ENCODE results near the gene SEPTIN6.

The SEPTIN6 gene

DNA sequence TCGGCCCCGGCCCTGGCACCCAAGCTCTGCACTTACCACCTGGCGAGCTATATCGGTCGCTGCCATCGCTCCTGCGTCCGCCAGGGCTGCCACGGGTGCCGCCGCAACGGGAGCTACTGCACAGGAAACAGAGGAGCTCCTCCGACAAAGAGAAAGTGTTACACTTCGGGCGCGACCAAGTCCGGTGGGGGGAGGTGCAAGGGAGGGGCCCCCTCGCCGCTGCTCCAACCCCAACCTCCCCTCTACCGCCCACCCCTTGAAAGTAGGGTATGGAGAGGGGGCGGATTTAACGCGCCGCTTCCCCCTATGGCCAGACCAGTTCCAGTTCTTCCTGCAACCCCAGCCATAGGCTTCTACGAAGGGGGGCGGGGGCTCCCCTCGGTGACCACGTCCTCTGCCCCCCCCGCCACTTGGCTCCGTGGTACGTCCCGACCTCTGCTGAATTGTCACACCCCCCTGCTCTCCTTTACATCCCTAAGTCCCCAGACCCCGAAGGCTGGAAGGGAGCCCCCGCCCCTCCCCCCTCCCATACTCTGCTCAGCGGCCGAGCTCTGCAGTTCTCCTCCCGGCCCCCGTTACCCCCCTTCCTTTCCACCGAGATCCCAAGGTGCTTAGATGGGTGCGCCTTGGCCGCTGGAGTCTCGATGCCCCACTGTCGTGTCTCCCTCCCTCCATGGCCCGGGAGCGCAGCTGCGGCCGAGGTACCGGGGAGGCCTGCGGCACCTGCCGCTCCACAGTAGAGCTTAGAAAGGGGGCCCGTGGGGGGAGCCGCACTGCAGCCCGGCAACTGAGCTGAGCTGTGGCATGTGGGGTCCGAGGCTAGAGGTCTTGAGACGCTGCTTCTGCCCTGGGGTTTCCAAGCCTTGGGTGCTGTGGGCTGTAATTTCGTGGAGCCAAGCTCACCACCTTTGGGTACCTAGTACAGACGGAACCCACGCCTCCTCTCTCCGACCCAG, at the start of gene SEPTIN6:
Gene SEPTIN6 (minus strand): TSS at position 129 of the 956 bp plus-strand sequence. CDS start 63 bp downstream, at position 66.
- peak; percentile 39 to 57 for DNase-seq (ENCODE audit: low read depth in 2 of 2)

DNA sequence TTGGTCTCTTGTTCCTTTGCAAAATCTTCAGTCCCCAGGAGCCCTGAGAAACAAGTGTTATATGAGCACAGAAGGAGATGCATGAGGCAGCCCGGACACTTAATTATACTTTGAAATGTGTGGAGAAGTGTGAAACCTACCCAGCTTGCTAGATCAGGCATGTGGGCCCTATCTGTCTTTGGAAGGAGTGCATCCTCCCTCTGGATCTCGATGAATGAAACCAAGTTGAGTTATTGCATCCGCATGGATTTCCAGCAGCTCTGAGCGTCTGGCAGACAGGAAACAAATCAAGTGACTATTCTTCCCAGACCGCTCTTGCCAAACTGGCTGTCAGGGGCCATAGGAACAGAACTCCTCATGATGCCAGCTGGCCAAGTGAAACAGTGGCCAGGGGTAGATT, 45.8 kb upstream of the SEPTIN6 start:
- DNase-seq (ENCODE audit: low read depth in 2 of 2), result no peak

DNA sequence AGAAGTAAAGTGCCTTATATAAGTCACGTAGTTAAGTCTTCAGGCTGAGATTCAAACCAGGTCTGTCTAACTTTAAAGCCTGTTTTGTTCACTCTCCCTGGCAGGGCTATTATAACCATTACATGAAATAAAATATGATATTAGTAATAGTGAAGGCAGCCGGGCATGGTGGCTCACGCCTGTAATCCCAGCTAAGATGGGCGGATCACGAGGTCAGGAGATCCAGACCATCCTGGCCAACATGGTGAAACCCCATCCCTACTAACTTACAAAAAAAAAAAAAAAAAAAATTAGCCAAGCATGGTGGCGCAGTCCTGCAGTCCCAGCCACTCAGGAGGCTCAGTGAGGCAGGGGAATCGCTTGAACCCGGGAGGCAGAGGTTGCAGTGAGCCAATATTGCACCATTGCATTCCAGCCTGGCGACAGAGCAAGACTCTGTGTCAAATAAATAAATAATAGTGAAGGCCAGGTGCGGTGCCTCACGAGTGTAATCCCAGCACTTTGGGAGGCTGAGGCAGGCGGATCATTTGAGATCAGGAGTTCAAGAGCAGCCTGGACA, 43.3 kb upstream of the SEPTIN6 start:
- no peak for DNase-seq (ENCODE audit: low read depth in 2 of 2)

DNA sequence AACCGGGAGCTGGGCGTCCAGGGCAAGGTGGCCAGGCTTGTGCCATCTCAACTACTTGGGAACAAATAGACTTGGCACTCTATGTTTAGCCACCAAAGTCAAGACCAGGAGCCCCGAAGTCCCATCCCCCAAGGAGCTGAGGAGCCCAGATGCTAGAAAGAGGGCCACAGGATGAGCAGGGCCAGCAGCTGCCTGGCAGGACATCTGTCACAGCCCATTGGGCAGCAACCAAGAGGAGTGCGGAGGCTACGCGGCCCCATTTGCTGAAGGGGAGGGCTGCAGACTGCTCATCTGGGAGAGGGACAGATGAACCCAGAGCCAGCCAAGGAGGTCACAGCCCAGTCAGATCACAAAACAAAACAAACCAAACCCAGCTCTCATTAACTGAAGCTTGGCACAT, 42.5 kb upstream of the SEPTIN6 start:
- DNase-seq (ENCODE audit: low read depth in 2 of 2), result no peak

DNA sequence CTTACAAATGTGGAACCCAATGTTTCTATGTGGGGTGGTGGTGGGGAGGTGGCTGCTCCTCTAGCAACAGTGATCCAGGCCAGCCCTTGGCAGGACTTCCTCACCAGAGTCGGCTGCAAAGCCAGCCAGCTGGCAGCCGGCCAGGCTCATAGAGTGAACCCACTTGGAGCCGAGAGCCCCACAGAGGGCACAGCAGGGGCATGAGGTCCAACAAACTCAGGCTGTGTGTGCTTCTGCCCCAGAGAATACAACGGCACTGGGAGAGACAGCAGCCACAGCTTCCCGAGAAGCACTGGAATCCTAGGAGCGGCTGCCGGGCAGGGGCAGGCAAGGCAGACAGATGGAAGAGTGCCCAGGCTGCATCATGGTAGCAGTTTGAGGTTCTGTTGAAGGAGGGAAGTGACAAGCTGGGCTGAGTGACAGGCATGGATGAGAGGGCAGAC, 42.0 kb upstream of the SEPTIN6 start:
- DNase-seq (ENCODE audit: low read depth in 2 of 2), result no peak

DNA sequence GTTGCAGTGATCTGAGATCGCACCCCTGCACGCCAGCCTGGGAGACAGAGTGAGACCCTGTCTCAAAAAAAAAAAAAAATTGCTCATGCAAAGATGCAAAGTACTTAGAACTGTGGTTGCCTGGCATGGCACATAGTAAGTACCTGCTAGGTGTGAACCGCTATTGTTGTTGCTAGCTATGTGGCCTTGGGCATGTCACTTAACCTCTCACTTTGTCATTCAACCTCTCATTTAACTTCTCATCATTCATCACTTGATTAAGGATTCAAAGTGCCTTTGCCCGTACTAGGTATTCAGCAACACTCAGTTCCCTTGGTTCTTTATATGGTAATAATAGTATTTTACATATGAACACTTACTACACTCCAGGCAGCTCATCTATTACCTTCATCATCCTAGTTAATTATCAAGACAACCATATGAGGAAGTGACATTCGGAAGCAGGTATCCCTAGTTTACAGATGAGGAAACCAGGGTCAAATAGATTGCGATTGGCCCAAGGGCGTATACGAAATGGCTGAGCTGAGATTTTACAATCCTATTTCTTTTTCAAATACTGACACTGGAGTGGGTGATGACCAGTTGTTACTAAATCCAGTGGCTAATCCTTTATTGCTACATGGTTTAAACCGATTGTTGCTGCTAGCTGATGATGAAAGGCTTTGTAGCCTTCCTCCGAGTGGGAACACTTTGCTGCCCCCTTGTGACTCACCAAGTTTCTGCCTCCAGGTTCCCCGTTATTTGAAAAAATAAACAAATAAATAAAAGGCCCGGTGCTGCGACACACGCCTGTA, 36.6 kb upstream of the SEPTIN6 start:
- peak in 1 of 2 experiments; percentile 10 for DNase-seq (ENCODE audit: low read depth in 2 of 2)

DNA sequence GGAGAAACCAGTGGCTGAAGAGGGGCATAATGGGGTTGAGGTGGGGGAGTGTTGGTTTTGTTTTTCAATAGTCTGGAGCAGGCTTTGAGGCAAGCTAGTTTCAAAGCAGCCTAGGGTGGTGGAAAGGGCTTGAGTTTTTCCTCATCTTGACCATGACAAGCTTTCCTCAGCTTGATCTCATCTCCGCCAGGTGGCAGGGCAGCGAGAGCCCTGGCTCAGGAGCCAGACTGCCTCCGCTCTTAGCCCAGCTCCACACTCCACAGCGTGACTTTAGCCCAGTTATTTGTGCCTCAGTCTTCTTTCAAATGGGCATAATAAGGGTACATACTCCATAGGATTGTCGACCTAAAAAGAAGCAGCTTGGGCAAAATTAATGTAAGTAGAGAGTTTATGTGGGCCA, 35.5 kb upstream of the SEPTIN6 start:
- DNase-seq (ENCODE audit: low read depth in 2 of 2), result no peak

DNA sequence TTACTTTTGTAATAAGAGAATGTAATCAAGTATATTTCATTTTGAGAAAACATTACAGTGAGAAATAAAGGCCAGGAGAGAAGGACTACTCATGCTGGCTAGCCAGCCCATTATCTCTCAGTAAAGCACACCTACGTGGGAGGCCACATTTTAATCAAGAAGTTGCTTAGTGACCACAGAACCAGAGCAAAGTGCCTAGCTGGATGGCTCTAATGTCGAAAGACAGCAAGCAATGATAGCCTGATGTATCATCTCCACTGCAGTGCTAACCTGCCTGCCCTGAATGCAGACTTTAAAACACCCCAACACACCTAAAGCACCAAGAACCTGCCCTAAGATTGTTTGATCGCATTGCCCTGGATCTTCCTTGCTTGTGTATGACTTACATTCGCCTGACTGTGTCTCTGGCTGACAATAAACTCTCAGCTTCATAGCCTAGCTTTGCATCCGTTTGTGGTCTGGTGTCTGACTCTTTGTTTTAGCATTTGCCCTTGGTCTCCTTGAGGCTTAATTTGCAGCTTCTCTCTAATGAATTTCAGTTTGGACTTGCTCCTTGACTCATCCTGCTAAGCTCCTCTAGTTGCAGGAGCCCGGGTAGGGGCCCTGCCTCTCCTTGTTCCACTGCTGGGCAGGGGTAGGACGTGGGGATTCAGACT, 34.1 kb upstream of the SEPTIN6 start:
- DNase-seq (ENCODE audit: low read depth in 2 of 2), result no peak

DNA sequence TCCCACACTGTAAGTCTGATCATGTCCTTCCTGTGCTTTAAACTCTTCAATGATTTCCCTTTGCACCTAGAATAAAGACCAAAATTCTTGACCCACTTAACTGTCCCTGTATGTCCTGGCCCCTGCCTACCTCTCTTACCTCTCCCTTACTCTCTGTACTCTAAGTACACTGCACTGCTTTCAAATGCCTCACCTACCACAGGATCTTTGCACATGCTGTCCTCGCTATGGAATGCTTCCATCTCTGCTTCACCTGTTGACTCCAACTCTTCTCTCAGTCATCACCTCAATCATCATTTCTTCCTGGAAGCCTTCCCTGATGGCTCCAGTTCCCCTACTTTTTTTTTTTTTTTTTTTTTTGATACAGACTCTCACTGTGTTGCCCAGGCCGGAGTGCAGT, 29.0 kb upstream of the SEPTIN6 start:
- no peak for DNase-seq (ENCODE audit: low read depth in 2 of 2)

DNA sequence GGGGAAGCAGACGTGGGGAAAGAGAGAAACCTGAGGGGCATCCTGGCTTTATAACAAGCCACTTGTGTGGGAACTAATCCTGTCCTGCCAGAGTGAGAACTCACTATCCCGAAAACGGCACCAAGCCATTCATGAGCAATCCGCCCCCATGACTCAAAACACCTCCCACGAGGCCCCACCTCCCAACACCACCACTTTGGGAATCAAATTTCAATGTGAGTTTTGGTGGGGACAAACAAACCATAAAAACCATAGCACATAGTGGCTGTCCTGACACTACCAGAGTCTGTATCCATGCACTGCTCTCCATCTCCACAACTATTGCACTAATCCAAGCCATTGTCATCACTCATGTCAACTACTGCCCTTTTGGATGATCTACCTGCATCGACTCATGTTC, 28.5 kb upstream of the SEPTIN6 start:
- DNase-seq (ENCODE audit: low read depth in 2 of 2), result no peak

DNA sequence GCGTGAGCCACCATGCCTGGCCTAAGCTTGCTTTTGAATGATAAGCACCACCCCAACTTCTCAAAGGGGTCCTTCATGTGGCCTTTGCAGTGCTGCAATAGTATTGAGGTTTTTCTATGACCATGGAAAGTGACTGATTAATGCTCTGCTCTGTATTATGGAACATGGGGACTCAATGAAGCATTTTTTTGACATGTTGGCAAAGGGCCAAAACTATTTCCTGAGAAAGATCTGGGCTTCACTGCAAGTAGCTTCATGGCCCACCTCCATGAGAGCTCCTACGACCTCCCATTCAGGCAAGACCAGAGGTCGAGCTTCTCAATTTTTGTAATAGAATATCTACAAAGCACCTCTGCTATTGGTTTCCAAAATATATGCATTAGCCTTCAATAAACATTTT, 16.7 kb upstream of the SEPTIN6 start:
- no peak for DNase-seq (ENCODE audit: low read depth in 2 of 2)

DNA sequence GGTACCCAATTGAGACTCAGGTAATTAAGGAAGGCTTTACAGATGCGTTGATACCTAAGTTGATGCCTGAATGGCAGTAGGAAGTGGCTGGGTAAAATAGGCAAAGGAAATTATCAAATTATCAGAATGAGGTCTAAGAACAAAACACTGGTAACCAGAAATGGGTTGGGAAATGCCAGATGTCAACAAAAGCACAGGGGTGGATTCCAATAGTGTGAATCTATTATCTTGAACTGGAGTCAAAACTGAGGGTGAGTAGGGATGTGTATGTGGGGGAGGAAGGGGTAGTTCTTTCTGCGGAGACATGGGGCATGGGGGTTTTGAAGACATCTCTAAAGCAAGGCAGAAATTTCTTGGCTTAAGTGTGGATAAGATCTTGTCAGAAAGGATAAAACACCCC, 16.0 kb upstream of the SEPTIN6 start:
- no peak for DNase-seq (ENCODE audit: low read depth in 2 of 2)

DNA sequence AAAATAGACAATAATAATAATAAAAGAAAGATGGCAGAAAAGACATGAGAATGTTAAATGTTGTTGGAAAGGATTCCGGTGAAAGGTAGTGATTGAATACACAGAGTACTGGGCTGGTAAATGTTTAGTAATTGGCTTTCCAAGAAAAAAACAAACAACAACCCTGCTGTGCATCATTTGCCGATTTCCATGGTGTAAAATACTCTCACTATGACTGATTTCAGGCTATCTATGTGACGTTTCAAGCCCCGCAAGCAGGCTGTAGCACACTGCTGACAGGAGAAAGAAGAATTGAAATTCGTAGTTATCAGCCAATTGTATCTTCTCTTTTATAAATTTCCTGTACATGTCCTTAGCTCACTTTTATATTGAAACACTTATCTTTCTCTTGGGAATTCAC, 13.6 kb upstream of the SEPTIN6 start:
- DNase-seq (ENCODE audit: low read depth in 2 of 2), result no peak

DNA sequence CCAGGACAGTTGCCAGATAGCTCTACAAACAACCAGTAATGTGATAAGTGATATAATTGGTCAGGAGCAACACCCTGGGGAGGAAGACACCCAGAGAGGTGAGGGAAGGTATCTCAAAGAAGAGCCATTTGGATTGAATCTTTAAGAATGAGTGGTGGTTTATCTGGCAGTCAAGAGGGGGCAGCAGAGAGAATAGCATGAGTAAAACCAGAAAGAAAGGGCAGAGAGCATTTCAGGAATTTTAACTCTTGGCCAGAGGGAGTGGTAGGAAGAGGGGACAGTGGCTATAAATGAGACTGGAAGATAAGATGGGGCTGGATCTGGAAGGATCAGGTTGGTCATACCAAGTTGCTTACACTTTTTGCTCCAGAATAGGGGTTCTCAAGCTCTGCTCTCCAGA, 5.9 kb upstream of the SEPTIN6 start:
- no peak for DNase-seq (ENCODE audit: low read depth in 2 of 2)

DNA sequence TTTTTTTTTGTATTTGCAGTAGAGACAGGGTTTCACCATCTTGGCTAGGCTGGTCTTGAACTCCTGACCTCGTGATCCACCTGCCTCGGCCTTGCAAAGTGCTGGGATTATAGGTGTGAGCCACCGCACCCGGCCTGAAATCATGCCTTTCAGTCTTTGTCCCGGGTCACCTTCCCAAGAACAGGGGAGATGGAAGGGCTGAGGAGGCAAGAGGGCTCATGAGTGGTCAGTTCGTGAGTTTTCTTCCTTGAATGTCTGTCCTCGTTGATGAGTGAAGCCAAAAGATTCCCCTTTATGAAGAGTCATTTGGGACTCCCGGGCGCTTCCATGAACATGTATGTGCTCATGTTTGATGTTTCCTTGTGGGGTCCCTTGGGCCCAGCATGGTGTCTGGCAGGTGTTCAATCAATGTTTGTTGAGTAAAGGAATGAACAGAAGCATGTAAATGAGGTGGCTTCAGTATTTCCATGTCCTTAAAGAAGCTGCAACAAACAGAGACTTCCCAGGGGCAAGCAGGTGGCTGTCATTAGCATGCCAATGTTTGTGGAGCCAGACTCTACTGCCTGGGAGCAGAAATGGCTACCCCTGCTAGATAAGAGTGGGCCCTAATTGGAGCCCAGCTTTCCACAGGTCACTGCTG, 3.4 kb upstream of the SEPTIN6 start:
- no peak for DNase-seq (ENCODE audit: low read depth in 2 of 2)

DNA sequence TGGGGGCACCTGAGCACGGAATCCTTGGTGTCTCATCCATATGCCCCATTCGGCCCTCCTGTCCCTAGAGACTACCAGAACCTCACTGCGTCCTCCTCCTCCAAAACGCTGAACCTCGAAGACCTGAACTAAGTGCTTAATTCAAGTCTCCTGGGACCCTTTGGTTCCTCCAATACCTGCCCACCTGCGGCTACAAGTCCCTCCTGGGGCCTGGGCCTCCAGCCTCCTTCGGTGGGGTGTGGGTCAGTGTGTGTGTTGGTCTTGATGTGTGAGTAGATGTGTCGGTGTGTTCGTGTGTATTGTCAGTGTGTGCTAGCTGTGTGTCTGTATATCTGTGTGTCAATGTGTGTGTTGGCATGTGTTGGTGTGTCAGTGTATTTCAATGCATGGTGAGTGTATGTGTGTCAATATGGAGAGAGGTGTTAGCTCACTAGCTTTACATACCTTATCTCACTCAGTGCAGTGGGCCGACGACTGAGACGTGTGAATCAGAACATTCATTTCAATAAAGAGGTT, 2.6 kb upstream of the SEPTIN6 start:
- DNase-seq (ENCODE audit: low read depth in 2 of 2), result no peak

DNA sequence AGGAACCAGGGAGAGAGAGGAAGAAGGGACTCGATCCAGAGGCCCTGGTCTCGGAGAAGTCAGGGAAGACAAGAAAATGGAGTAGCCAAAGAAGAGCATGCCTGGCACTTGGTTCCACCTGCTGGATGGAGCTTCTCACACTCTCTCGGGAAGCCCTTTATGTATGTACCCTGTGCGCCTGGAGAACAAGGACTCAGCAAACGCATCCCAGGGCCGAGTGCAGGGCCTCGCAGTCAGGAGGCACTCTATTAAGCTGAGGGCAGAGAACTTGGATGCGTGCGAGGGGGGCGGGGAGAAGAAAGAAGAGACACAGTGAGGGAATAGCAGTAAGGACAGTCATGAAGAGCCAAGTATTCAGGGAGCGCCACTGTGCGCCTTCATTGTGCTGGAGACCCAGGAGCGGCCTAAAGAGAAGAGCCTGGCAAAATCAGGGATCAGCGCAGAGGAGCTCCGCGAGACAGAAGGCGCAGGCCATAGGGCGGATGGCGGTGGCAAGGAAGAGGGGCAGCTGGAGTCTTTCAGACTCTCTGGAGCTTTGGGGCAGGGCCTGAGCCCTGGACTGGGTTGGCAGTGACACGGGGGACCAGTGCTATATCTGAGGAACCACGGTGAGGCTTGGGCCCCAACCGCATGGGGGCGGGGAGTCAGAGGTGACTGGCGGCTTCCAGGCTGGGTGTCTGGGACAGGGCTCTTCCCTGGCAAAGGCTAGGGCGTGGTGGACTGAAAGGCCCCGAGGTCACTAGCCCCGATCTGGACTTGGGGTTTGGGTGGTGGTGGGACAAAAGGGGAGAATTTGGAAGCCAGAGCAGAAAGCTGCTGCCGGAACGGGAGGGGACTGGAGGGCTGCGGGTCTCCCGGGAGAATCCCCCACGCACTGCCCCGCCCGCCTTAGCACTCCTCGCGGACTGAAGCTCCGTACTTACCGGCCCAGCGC, 1.9 kb upstream of the SEPTIN6 start:
- DNase-seq (ENCODE audit: low read depth in 2 of 2), result no peak

DNA sequence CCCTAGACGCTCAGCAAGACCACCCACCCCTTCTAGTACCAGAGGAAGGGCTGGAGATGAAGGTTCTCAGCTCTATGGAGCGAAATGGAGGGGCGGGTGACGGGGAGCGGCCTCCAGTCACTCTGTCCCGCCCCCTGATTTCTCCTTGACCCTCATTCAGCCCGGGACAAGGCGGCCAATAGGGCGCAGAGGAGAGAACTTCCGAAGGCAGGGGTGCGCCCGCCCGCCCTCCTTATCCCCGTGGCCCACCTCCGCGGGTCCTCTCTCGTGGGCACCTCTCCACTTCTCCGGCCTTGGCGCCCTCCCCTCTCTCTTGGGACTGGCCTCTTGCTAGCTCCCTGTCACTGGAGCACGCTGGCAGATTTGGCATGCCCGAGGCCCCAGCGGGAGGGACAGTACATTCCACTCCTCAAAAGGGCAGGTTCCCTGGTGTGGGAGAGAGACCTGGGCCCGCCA, 1.1 kb upstream of the SEPTIN6 start:
- DNase-seq (ENCODE audit: low read depth in 2 of 2), result no peak

DNA sequence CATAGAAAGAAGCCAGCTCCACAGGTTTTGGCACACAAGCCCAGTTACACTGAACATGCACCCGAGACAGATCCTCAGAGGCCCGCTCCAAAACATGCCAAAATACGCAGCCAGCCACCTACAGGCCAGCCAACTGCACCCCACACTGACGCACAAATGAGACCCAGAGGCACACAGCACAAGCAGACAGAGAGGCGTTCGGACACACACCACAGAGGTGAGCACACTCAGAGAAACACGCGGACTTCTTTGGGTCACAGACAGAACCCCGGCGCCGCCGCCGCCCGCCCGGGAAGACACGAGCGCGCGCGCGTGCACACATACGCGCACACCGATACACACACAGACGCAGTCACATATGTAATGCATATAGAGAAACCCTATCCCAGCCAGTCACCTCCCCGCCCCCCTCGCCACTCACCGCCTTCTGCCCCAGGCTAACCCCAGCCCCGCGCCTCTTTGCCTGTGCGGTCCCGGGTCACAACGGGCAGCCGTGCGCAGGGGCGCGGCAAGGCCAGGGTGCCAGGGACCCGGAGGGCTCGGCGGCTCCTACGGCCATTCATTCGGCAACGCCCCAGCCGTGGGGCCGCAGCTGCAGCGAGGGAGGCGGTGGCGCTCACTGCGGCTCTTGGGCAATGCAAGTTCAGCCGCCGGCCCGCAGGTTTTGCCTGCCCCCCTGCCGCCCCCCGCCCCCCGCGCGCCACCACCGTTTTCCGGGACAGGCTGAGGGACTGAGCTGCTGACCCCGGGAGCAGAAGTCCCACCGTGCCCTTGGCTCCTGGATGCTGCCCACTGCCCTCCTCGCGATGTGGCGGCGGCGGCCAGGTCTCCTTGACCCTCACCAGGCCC, 553 bp downstream of the SEPTIN6 start:
- no peak for DNase-seq (ENCODE audit: low read depth in 2 of 2)
